ENCODE measurements around the gene TUBA3E. TPM values are rescaled to one million over a fixed set of nuclear protein-coding genes. Genes with fewer than 3 reads are reported as not detected.
A peak's percentile ranks its signal among the peaks of the same experiment; 100 is the strongest.
"Not testable (repeated sequence)": the region's sequence is repeated elsewhere in the genome, so short reads cannot be mapped to it uniquely, and the experiment has no call there.

TUBA3E gene
- total and polyA plus RNA-seq, 11 donors = 2.8 to 325 (median 69.5) TPM

DNA sequence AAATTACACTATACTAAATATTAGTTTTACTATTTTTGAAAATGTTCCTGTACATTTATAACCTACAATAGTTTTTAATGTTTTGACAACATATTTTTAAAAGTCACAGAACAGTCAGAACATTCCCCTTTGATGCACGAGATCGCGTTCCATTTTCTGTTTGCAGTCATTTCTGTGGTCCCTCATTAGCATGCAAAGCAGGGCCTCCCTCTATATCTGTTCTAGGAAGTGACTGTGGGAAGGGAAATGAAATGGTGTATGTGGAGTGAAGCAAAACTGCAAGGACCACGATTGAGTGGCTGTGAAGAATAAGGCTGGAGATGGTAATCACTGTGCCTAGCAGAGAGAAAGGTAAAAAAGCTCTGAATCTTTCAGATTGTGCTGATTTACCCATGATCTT lies 24.3 kb upstream of the TUBA3E start:
- 36 to 60% (median 48%) methylated on average over 4 of the region's 4 CpGs for WGBS, 4 donors
- H3K4me3 ChIP-seq; H3K27ac ChIP-seq; ATAC-seq; H3K4me1 ChIP-seq; intact Hi-C loops (cut with DNase I); H3K9me3 ChIP-seq; H3K36me3 ChIP-seq; DNase-seq: not testable (repeated sequence)
- H3K27me3 ChIP-seq = peaks cover 0 to 15% (median 0%) of the 10 kb centered on the region in 9 donors

GRCh38 chr2:130220505-130220904 lies 22.3 kb upstream of the TUBA3E start:
- DNase-seq; ATAC-seq; H3K36me3 ChIP-seq; H3K4me1 ChIP-seq; intact Hi-C loops (cut with DNase I); H3K4me3 ChIP-seq; H3K27ac ChIP-seq; H3K9me3 ChIP-seq: not testable (repeated sequence)
- WGBS, 4 donors = 48 to 75% (median 60%) methylated on average over 1 of the region's 1 CpG; no CpG with 5 or more reads in 1 of the 4 donors
- H3K27me3 ChIP-seq = peaks cover 0 to 16% (median 0%) of the 10 kb centered on the region in 9 donors

DNA sequence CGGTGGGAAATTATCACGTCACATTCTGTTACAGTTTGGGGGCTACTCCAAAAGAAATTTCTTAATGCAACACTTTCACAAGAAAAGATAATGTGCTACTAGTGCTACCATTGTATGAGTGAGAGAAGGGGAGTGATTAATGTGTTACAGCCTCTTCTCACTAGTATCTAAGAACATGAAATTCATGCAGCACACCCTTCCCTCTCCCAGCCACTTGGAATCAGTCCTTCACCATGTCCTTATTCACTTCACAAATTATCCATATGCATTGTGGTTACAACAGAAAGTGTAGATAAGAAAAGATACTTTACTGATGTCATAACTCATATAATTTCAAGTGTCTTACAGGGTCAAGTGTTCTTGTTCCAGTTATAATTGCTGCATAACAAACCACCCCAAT lies 20.9 kb upstream of the TUBA3E start:
- H3K27ac ChIP-seq; DNase-seq; H3K9me3 ChIP-seq; intact Hi-C loops (cut with DNase I); H3K4me1 ChIP-seq; H3K4me3 ChIP-seq; H3K36me3 ChIP-seq; ATAC-seq: not testable (repeated sequence)
- H3K27me3 ChIP-seq = peaks cover 0 to 24% (median 4%) of the 10 kb centered on the region in 9 donors
- WGBS, 4 donors = 81 to 91% (median 89%) methylated on average over 2 of the region's 2 CpGs

GRCh38 chr2:130207051-130207450 lies 8.8 kb upstream of the TUBA3E start:
- 79 to 84% (median 81%) methylated on average over 10 to 13 of the region's 13 CpGs for WGBS, 4 donors
- intact Hi-C loops (cut with DNase I) = not testable (repeated sequence)

GRCh38 chr2:130203150-130203549 lies 4.9 kb upstream of the TUBA3E start:
- intact Hi-C loops (cut with DNase I); H3K9me3 ChIP-seq; H3K4me3 ChIP-seq; H3K4me1 ChIP-seq; H3K27me3 ChIP-seq; DNase-seq; H3K36me3 ChIP-seq: not testable (repeated sequence)
- ATAC-seq = peak; percentile 11 to 50 (median 27)
- WGBS, 4 donors = 59 to 76% (median 63%) methylated on average over 2 to 3 of the region's 3 CpGs
- H3K27ac ChIP-seq = peak overlapping the region in 2 of 12 donors; percentile 29 to 33

More at GRCh38 chr2:130207051-130207450, 8.8 kb upstream of the TUBA3E start:
- ATAC-seq, H3K9me3 ChIP-seq, H3K36me3 ChIP-seq, H3K27ac ChIP-seq, DNase-seq, H3K4me3 ChIP-seq, H3K27me3 ChIP-seq, H3K4me1 ChIP-seq: not testable (repeated sequence)

GRCh38 chr2:130202518-130202917 lies 4.3 kb upstream of the TUBA3E start:
- WGBS, 4 donors = 24 to 60% (median 28%) methylated on average over 1 to 6 of the region's 7 CpGs
- DNase-seq = peak in 4 of 5 donors; percentile 42 to 81 (median 63)
- ATAC-seq = peak; percentile 85 to 95 (median 94)
- H3K36me3 ChIP-seq; H3K9me3 ChIP-seq; intact Hi-C loops (cut with DNase I); H3K4me1 ChIP-seq; H3K27me3 ChIP-seq; H3K4me3 ChIP-seq: not testable (repeated sequence)
- H3K27ac ChIP-seq = peak overlapping the region in 2 of 12 donors; percentile 33

GRCh38 chr2:130196052-130196451 lies 2.2 kb downstream of the TUBA3E start:
- H3K27me3 ChIP-seq; H3K9me3 ChIP-seq; intact Hi-C loops (cut with DNase I); H3K4me3 ChIP-seq; H3K36me3 ChIP-seq: not testable (repeated sequence)
- Histone ChIP-seq H3K27ac (peak overlapping the region in 7 of 12 donors; percentile 15 to 87 (median 73)), H3K4me1 (peaks cover 0 to 10% (median 0%) of the 10 kb centered on the region in 12 donors)
- WGBS, 4 donors = 45 to 53% (median 50%) methylated on average over 7 to 11 of the region's 13 CpGs
- DNase-seq (peak in 4 of 5 donors; percentile 55 to 70 (median 64)), ATAC-seq (peak; percentile 81 to 94 (median 90))

DNA sequence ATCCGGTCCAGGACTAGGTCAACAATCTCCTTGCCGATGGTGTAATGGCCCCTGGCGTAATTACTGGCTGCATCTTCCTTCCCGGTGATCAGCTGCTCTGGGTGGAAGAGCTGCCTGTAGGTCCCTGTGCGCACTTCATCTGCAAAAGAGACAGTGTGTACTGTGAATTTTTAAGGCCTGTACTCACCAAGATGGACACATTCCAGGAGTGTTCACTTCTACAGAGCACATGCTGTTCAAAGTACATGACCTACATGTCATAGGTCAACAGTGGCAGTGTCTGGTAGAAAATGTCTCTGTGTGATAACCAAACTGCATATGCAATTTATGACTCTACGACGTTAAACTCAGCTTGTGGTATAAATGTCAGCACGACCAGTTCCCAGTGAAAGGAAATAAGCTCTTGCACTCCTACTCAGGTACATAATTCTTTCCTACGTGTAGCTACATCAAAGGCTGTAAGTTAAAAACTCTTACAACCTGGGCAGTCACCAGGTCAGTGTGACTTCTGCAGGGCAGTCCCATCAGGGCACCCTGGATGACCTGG lies 3.1 kb downstream of the TUBA3E start:
- Histone ChIP-seq H3K27ac (peak overlapping the region in 5 of 12 donors; percentile 24 to 87 (median 74)), H3K4me1 (peaks cover 0 to 10% (median 0%) of the 10 kb centered on the region in 12 donors), H3K4me3 (peak overlapping the region in 1 of 12 donors; percentile 28)
- ATAC-seq = peak; percentile 72 to 82 (median 81)
- H3K36me3 ChIP-seq; H3K27me3 ChIP-seq; DNase-seq; H3K9me3 ChIP-seq; intact Hi-C loops (cut with DNase I): not testable (repeated sequence)
- 49 to 60% (median 55%) methylated on average over 7 to 9 of the region's 9 CpGs for WGBS, 4 donors

GRCh38 chr2:130193824-130194223 lies 4.4 kb downstream of the TUBA3E start:
- H3K27me3 ChIP-seq; H3K36me3 ChIP-seq; H3K9me3 ChIP-seq; DNase-seq; H3K27ac ChIP-seq; ATAC-seq; intact Hi-C loops (cut with DNase I): not testable (repeated sequence)
- WGBS, 4 donors = 84 to 92% (median 89%) methylated on average over 20 to 22 of the region's 22 CpGs
- peak overlapping the region in 1 of 12 donors; percentile 10 for H3K4me3 ChIP-seq
- H3K4me1 ChIP-seq = peaks cover 0 to 10% (median 0%) of the 10 kb centered on the region in 12 donors

- H3K27ac ChIP-seq; intact Hi-C loops (cut with DNase I); ATAC-seq; H3K36me3 ChIP-seq; H3K9me3 ChIP-seq; H3K27me3 ChIP-seq; DNase-seq: not testable (repeated sequence)
- H3K4me3 ChIP-seq = peak overlapping the region in 3 of 12 donors; percentile 5 to 10 (median 7)
- WGBS, 4 donors = 68 to 79% (median 72%) methylated on average over 3 of the region's 3 CpGs
- peaks cover 0 to 10% (median 0%) of the 10 kb centered on the region in 12 donors for H3K4me1 ChIP-seq
Observed at GRCh38 chr2:130192451-130192850, 5.8 kb downstream of the TUBA3E start.

GRCh38 chr2:130191319-130191718 lies 6.9 kb downstream of the TUBA3E start:
- intact Hi-C loops (cut with DNase I); ATAC-seq: not testable (repeated sequence)
- 94 to 99% (median 96%) methylated on average over 6 of the region's 6 CpGs for WGBS, 4 donors

More at GRCh38 chr2:130191319-130191718, 6.9 kb downstream of the TUBA3E start:
- Histone ChIP-seq H3K36me3 (peaks cover 0 to 11% (median 6%) of the 10 kb centered on the region in 9 donors), H3K4me1 (peaks cover 0 to 10% (median 0%) of the 10 kb centered on the region in 12 donors)
- not testable (repeated sequence) for H3K9me3 ChIP-seq, DNase-seq, H3K27ac ChIP-seq, H3K27me3 ChIP-seq, H3K4me3 ChIP-seq
